ENCODE results near the gene PYCR2. TPM values are rescaled to one million over a fixed set of nuclear protein-coding genes. Genes with fewer than 3 reads are reported as not detected.

Gene PYCR2
- total RNA-seq, 4 donors from 2014 or later, result 19.5 to 66.4 (median 38.8) TPM

- Histone ChIP-seq H3K27me3 (no peaks in the 10 kb centered on the region), H3K36me3 (no peaks in the 10 kb centered on the region), H3K4me1 (no peaks in the 10 kb centered on the region), H3K4me3 (no peak overlapping the region), H3K9me3 (no peaks in the 10 kb centered on the region), H3K27ac (no peak overlapping the region)
- TF ChIP-seq CTCF (IDR thresholded peaks at IDR 0.05) (no peak), POLR2A (IDR thresholded peaks at IDR 0.05) (no peak)
- DNase-seq, result no peak
- intact Hi-C loops (cut with DNase I; ENCODE audit: low total_unique reads), result no loop called here
Observed at GRCh38 chr1:225871359-225872074, 52.5 kb downstream of the PYCR2 start.

GRCh38 chr1:225870911-225871310, 53.1 kb downstream of the PYCR2 start:
- Histone ChIP-seq H3K4me1 (no peaks in the 10 kb centered on the region), H3K4me3 (no peak overlapping the region), H3K27ac (no peak overlapping the region), H3K36me3 (no peaks in the 10 kb centered on the region), H3K9me3 (no peaks in the 10 kb centered on the region), H3K27me3 (no peaks in the 10 kb centered on the region)
- TF ChIP-seq CTCF (IDR thresholded peaks at IDR 0.05) (no peak), POLR2A (IDR thresholded peaks at IDR 0.05) (no peak)
- no peak for DNase-seq
- intact Hi-C loops (cut with DNase I; ENCODE audit: low total_unique reads), result no loop called here

Small RNA genes within 50 kb of the gene (microRNA-seq; reads per million reads assigned to microRNA genes)
- gene MIR6741 (ENCODE audit: borderline microRNAs expressed, borderline replicate concordance), result not detected

Small RNA genes within 50 kb of the gene (small RNA-seq; reads per million reads assigned to genes)
- gene AL117348.1, result not detected
- gene NDUFA3P3, result not detected

Other genes starting within 250 kb of the PYCR2 start
- 100 to 1,000 TPM; 169 to 551 (median 202) TPM for gene SRP9, start 146.4 kb downstream of the PYCR2 start, total RNA-seq
- gene EPHX1, start 114.1 kb downstream of the PYCR2 start, total RNA-seq, result 100 to 1,000 TPM in 1 of 4 donors, 10 to 100 TPM in 3; 51.2 to 156 (median 55.3) TPM
- 100 to 1,000 TPM in 1 of 4 donors, 10 to 100 TPM in 3; 11.2 to 125 (median 63.8) TPM for gene TMEM63A, start 41.9 kb downstream of the PYCR2 start, total RNA-seq
- gene LEFTY1, start 35.1 kb downstream of the PYCR2 start, total RNA-seq, result 1 to 10 TPM in 2 of 4 donors, not detected in 2; 1.1 to 3.5 TPM
- gene LEFTY2, start 17.0 kb upstream of the PYCR2 start, total RNA-seq, result 10 to 100 TPM in 3 of 4 donors, 1 to 10 TPM in 1; 6.1 to 41.6 (median 29.5) TPM
- 10 to 100 TPM; 12.3 to 41.7 (median 17.2) TPM for gene SDE2, start 75.1 kb upstream of the PYCR2 start, total RNA-seq
- 100 to 1,000 TPM; 261 to 572 (median 348) TPM for gene H3-3A, start 138.5 kb upstream of the PYCR2 start, total RNA-seq